Neural progenitor cell (in vitro differentiated cells): Measurements from ENCODE around the gene ZBED1. TPM values are rescaled to one million over a fixed set of nuclear protein-coding genes. Genes with fewer than 3 reads are reported as not detected.

Experiments
- DNase-seq: peaks from one replicate; pipeline ENCODE4 v3.0.0-alpha.2; 2016; ENCODE audit warnings: low spot score
- H2AFZ ChIP-seq: fragments of 200-600 bp; sonication (generic); replicated peaks from 2 replicates; pipeline ENCODE4 v1.6.1; 2016; ENCODE audit warnings: antibody characterized with exemption
- H3F3A ChIP-seq: fragments of 200-600 bp; sonication (generic); 2 replicates; pipeline ENCODE4 v1.6.1; 2016; ENCODE audit warnings: antibody characterized with exemption, low read depth
- H3K27ac ChIP-seq: fragments of 200-600 bp; sonication (generic); 2 replicates; pipeline ENCODE4 v1.5.1; 2016; ENCODE audit warnings: mild to moderate bottlenecking
- H3K27me3 ChIP-seq: fragments of 200-600 bp; sonication (generic); 2 replicates; pipeline ENCODE4 v1.6.1; 2016; ENCODE audit warnings: mild to moderate bottlenecking, moderate library complexity
- H3K36me3 ChIP-seq: fragments of 200-600 bp; sonication (generic); 2 replicates; pipeline ENCODE4 v1.5.1; 2016
- H3K4me1 ChIP-seq: fragments of 200-600 bp; sonication (generic); 2 replicates; pipeline ENCODE4 v1.6.1; 2016; ENCODE audit warnings: mixed run types
- H3K4me2 ChIP-seq: fragments of 200-600 bp; sonication (generic); 2 replicates; pipeline ENCODE4 v1.6.1; 2016
- H3K4me3 ChIP-seq: fragments of 200-600 bp; sonication (generic); 2 replicates; pipeline ENCODE4 v1.5.1; 2016
- H3K79me2 ChIP-seq: fragments of 200-600 bp; sonication (generic); 2 replicates; pipeline ENCODE4 v1.6.1; 2016; ENCODE audit warnings: low read depth
- H3K9ac ChIP-seq: fragments of 200-600 bp; sonication (generic); 2 replicates; pipeline ENCODE4 v1.6.1; 2016
- H3K9me3 ChIP-seq: fragments of 200-600 bp; sonication (generic); 2 replicates; pipeline ENCODE4 v1.5.1; 2016; ENCODE audit warnings: low read depth
- H4K20me1 ChIP-seq: fragments of 200-600 bp; sonication (generic); 2 replicates; pipeline ENCODE4 v1.6.1; 2016; ENCODE audit warnings: low read depth
- H3K27ac Mint-ChIP-seq: 3 replicates; pipeline ENCODE4 v1.8.0; 2021; ENCODE audit warnings: mixed read lengths
- H3K27me3 Mint-ChIP-seq: 2 replicates; pipeline ENCODE4 v1.8.0; 2022; ENCODE audit warnings: low read depth, mild to moderate bottlenecking, inconsistent platforms, moderate library complexity, mixed read lengths; ENCODE audit not compliant: insufficient read depth
- H3K36me3 Mint-ChIP-seq: 3 replicates; pipeline ENCODE4 v1.8.0; 2021; ENCODE audit warnings: mixed read lengths
- H3K4me1 Mint-ChIP-seq: 3 replicates; pipeline ENCODE4 v1.8.0; 2021; ENCODE audit warnings: mixed read lengths
- H3K4me3 Mint-ChIP-seq: 3 replicates; pipeline ENCODE4 v1.8.0; 2021; ENCODE audit warnings: mild to moderate bottlenecking, moderate library complexity, mixed read lengths
- H3K9me3 Mint-ChIP-seq: 3 replicates; pipeline ENCODE4 v1.8.0; 2020; ENCODE audit warnings: mixed read lengths
- EZH2 ChIP-seq: fragments of 200-600 bp; sonication (generic); IDR thresholded peaks from 2 replicates; pipeline ENCODE4 v1.6.1; 2017; ENCODE audit warnings: antibody characterized with exemption, mild to moderate bottlenecking, moderate library complexity
- EZH2phosphoT487 ChIP-seq: fragments of 200-600 bp; sonication (generic); IDR thresholded peaks from 2 replicates; pipeline ENCODE4 v1.6.1; 2017; ENCODE audit warnings: antibody characterized with exemption
- total RNA-seq: library from RNA; depleted of rRNA; stranded (reverse); fragments of >200 nt; gene quantifications from 2 replicates; pipeline ENCODE4 v1.2.3, GENCODE V29; 2015; ENCODE audit warnings: low replicate concordance
- TF ChIP-seq, protein P1 (sequence below): fragments of 200-600 bp; sonication (generic); IDR thresholded peaks from 2 replicates; pipeline ENCODE4 v1.5.1; 2017; ENCODE audit warnings: antibody characterized with exemption, mild to moderate bottlenecking

The ZBED1 gene
- total RNA-seq, 1 donor from 2014 or later: 36.9 TPM

- TF ChIP-seq, protein P1, sequence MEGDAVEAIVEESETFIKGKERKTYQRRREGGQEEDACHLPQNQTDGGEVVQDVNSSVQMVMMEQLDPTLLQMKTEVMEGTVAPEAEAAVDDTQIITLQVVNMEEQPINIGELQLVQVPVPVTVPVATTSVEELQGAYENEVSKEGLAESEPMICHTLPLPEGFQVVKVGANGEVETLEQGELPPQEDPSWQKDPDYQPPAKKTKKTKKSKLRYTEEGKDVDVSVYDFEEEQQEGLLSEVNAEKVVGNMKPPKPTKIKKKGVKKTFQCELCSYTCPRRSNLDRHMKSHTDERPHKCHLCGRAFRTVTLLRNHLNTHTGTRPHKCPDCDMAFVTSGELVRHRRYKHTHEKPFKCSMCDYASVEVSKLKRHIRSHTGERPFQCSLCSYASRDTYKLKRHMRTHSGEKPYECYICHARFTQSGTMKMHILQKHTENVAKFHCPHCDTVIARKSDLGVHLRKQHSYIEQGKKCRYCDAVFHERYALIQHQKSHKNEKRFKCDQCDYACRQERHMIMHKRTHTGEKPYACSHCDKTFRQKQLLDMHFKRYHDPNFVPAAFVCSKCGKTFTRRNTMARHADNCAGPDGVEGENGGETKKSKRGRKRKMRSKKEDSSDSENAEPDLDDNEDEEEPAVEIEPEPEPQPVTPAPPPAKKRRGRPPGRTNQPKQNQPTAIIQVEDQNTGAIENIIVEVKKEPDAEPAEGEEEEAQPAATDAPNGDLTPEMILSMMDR: no peak
- TF ChIP-seq EZH2phosphoT487 (no peak), EZH2 (no peak)
- Histone ChIP-seq H3K9me3 (no peaks in the 10 kb centered on the region), H3K27ac (no peak overlapping the region), H3K4me2 (no peak overlapping the region), H3K79me2 (peaks cover 91% of the 10 kb centered on the region), H2AFZ (no peak overlapping the region), H4K20me1 (peaks cover 12% of the 10 kb centered on the region), H3K27me3 (no peaks in the 10 kb centered on the region), H3K4me3 (no peak overlapping the region), H3K36me3 (no peaks in the 10 kb centered on the region), H3K4me1 (peaks cover 6% of the 10 kb centered on the region), H3K9ac (no peak overlapping the region), H3F3A (peaks cover 19% of the 10 kb centered on the region)
- H3K4me1 Mint-ChIP-seq: peaks cover 27% of the 10 kb centered on the region
- DNase-seq: no peak
- no peak overlapping the region for H3K4me3 Mint-ChIP-seq
- no peaks in the 10 kb centered on the region for H3K9me3 Mint-ChIP-seq
- peaks cover 7% of the 10 kb centered on the region for H3K27me3 Mint-ChIP-seq
- H3K36me3 Mint-ChIP-seq: peaks cover 37% of the 10 kb centered on the region
- H3K27ac Mint-ChIP-seq: no peak overlapping the region
Measured at GRCh38 chrX:2489446-2490445, 11.0 kb downstream of the ZBED1 start.

GRCh38 chrX:2488621-2489285, 12.0 kb downstream of the ZBED1 start:
- no peak overlapping the region for H3K4me3 Mint-ChIP-seq
- no peak overlapping the region for H3K27ac Mint-ChIP-seq
- TF ChIP-seq, protein P1: no peak
- peaks cover 14% of the 10 kb centered on the region for H3K4me1 ChIP-seq
- H3K4me3 ChIP-seq: no peak overlapping the region
- DNase-seq: no peak
- peaks cover 24% of the 10 kb centered on the region for H3F3A ChIP-seq
- H3K36me3 Mint-ChIP-seq: peaks cover 37% of the 10 kb centered on the region
- no peaks in the 10 kb centered on the region for H3K27me3 ChIP-seq
- no peak overlapping the region for H3K27ac ChIP-seq
- H4K20me1 ChIP-seq: peaks cover 12% of the 10 kb centered on the region
- H2AFZ ChIP-seq: no peak overlapping the region
- H3K36me3 ChIP-seq: no peaks in the 10 kb centered on the region
- H3K9me3 Mint-ChIP-seq: no peaks in the 10 kb centered on the region
- no peak overlapping the region for H3K4me2 ChIP-seq
- H3K9ac ChIP-seq: no peak overlapping the region
- H3K9me3 ChIP-seq: no peaks in the 10 kb centered on the region
- H3K4me1 Mint-ChIP-seq: peaks cover 35% of the 10 kb centered on the region
- peaks cover 90% of the 10 kb centered on the region for H3K79me2 ChIP-seq
- H3K27me3 Mint-ChIP-seq: peaks cover 9% of the 10 kb centered on the region

- no peaks in the 10 kb centered on the region for H3K36me3 ChIP-seq
- H3K9ac ChIP-seq: no peak overlapping the region
- H3K9me3 ChIP-seq: no peaks in the 10 kb centered on the region
- no peak for DNase-seq
- H3K27ac Mint-ChIP-seq: no peak overlapping the region
- H4K20me1 ChIP-seq: peaks cover 5% of the 10 kb centered on the region
- no peak overlapping the region for H3K4me3 ChIP-seq
- no peak overlapping the region for H2AFZ ChIP-seq
- H3K4me1 ChIP-seq: peaks cover 20% of the 10 kb centered on the region
- H3K9me3 Mint-ChIP-seq: no peaks in the 10 kb centered on the region
- TF ChIP-seq EZH2: no peak
- TF ChIP-seq, protein P1: no peak
- TF ChIP-seq EZH2phosphoT487: no peak
- no peaks in the 10 kb centered on the region for H3K27me3 ChIP-seq
- H3K4me3 Mint-ChIP-seq: no peak overlapping the region
- peaks cover 24% of the 10 kb centered on the region for H3F3A ChIP-seq
- H3K27ac ChIP-seq: no peak overlapping the region
- H3K79me2 ChIP-seq: peaks cover 90% of the 10 kb centered on the region
- H3K4me2 ChIP-seq: no peak overlapping the region
- peaks cover 9% of the 10 kb centered on the region for H3K27me3 Mint-ChIP-seq
- peaks cover 36% of the 10 kb centered on the region for H3K36me3 Mint-ChIP-seq
- peaks cover 38% of the 10 kb centered on the region for H3K4me1 Mint-ChIP-seq
Measured at GRCh38 chrX:2487366-2487765, 13.4 kb downstream of the ZBED1 start.
